Renal cortex interstitium (tissue), 11 donors: ENCODE results near the gene TELO2. TPM values are rescaled to one million over a fixed set of nuclear protein-coding genes. Genes with fewer than 3 reads are reported as not detected.
"Not testable (repeated sequence)": the region's sequence is repeated elsewhere in the genome, so short reads cannot be mapped to it uniquely, and the experiment has no call there.

Experiments used
- DNase-seq, 11 donors: peaks; one replicate each; pipeline ENCODE4 v3.0.0-alpha.2; 2013; ENCODE audit warnings: low read depth in 9 of 11, low spot score in 4 of 11; ENCODE audit errors: extremely low read depth in 1 of 11
- polyA plus RNA-seq, 3 donors: library from polyadenylated mRNA; unstranded; fragments of 120-200 nt; gene quantifications; one replicate each; pipeline ENCODE4 v1.2.1, GENCODE V29; 2013; ENCODE audit not compliant: insufficient read length in 3 of 3

The TELO2 gene
- polyA plus RNA-seq, 3 donors: 24.1 to 46.2 (median 38.0) TPM

- no peak for DNase-seq
Measured at GRCh38 chr16:1454561-1454960, 38.6 kb upstream of the TELO2 start.

- no peak for DNase-seq
Measured at GRCh38 chr16:1455190-1456171, 37.7 kb upstream of the TELO2 start.

GRCh38 chr16:1456951-1457350, 36.2 kb upstream of the TELO2 start:
- DNase-seq: no peak

GRCh38 chr16:1457489-1458245, 35.5 kb upstream of the TELO2 start:
- DNase-seq: no peak

DNA sequence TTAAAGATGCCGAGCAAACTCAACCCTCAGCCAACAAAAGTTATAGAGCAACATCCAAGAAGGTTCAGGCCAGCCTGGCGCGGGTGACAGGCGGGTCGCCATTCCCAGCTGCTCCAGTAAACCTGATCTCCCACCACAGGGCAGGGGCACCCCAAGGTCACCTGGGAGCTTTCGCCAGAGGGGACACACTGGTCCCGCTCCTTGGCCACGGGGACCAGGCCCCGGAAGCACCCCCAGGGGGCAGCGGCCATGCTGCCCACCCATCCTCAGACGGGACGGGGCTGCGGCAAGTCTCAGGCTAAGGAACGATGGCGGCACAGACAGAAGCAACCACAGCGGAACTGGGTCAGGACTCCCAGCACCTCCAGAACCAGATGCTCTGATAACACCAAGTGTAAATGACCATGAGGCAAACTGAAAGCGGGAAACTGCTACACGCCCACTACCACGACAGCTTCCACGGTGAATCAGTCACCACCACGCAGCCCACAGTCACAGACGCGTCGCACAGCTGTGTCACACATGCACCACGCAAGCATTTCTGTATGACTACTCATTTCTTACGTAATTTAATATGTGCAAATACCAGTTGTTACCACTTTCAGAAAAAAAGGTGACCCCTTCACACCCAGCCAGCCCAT, 34.7 kb upstream of the TELO2 start:
- no peak for DNase-seq

DNA sequence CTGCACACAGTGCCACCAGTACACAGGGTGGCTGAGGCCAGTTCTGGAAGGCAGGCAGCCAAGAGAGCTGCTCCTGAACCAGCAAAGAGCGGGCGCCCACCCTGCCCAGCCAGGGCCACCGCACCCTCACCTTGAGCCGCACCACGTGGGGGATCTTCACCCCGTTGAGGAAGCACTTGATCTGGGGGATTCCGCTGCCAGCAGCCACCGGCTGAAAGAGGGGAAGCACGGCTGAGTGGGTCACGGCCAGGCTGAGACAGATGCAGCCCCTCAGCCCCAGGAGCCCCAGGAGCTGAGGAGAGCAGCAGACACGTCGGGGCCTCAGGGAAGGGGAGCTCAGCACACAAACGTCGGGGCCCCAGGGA, 34.2 kb upstream of the TELO2 start:
- no peak for DNase-seq

DNA sequence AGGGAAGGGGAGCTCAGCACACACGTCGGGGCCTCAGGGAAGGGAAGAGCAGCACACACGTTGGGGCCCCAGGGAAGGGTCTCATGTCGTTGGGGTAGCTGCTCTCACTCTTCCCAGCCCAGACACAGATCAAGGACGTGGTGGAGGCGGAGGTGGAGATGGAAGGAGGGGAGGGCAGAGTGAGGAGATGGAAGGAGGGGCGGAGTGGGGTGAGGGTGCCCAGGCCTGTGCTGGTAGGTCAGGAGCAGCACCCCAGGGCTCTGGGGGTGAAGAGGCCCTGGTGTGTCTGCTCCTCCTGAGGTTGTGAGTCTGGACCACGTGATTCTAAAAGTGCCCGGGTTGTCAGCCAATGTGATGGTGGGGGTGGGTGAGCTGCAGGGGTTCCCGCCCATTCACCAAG, 33.2 kb upstream of the TELO2 start:
- DNase-seq: no peak

GRCh38 chr16:1460602-1461138, 32.5 kb upstream of the TELO2 start:
- no peak for DNase-seq

- DNase-seq: no peak
Measured at GRCh38 chr16:1461146-1461545, 32.0 kb upstream of the TELO2 start.

DNA sequence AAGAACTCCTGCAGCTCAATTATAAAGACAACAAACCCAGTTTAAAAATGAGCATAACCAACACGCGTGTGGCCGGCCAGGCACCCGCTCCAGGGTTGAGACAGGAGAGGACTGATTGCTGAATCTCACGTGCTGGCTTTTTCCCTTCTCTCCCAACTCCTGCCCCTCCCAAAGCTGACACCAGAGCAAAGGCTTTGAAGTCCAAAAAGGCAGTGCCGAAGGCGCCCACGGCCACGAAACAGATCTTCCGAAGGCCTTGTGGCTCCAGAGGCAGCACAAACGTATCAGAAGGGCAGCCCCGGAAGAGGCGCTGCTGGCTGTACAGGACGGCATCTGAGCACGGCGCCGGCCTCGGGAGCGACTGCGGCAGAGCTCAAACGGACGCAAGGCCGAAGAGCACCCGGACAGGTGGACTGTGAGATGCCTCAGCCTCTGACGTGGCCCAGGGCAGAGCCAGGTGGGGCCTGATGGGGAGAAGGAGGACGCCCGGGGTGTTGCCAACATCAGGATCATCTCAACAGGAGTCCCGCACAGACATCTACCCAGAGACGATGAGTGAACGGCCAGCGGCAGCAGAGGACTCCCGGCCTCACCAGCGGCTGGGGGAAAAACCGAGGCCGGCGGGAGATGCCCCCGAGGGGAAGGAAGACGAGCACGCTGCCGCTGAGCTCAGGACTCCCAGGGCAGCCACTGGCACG, 28.8 kb upstream of the TELO2 start:
- no peak for DNase-seq

DNA sequence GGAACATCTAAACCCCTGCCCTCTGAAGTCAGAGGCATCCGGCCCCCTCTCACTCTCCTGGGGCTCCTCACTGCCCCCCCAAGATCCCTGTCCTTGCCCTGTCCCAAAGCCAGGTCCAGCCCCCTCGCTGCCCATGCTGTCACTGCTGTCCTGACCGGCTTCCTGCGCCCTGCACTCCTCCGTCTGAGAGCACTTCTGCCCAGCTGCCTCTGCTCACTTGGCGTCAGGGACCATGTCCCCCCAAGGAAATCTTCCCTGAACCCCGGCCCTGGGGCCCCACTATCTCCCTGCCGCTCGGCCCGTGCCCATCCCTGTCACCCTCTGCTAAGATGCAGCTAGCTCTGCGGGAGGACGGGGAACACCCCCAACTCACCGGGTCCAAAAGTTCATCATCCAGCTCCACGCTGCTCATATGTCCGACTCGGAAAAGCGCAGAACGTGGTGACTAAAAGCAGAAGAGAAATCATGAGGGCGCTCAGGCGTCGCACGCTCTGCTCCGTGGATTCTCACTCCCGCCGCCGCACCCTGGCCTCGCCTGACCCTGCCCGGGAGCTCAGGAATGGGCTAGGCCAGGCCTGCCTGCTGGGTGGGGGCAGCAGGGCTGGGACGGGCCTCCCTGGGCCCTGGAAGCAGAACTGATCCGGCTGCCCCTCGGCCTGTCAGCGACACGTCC, 28.1 kb upstream of the TELO2 start:
- no peak for DNase-seq

DNA sequence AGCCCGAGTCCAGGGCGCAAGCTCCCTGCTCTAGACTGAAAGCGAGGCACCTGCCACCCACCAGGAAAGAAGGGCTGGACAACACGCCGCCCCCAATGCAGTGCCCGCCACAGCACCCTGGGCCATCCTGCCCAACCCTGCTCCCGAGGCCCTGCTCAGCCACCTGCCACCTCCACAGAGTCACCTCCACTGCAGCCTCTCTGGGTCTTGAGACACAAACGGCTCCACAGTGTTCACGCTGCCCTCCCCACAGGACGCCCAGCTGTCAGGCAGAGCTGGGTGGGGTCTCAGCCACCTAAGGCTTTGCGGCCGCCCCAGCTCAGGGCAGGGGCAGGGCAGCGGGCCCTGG, 27.6 kb upstream of the TELO2 start:
- no peak for DNase-seq

DNA sequence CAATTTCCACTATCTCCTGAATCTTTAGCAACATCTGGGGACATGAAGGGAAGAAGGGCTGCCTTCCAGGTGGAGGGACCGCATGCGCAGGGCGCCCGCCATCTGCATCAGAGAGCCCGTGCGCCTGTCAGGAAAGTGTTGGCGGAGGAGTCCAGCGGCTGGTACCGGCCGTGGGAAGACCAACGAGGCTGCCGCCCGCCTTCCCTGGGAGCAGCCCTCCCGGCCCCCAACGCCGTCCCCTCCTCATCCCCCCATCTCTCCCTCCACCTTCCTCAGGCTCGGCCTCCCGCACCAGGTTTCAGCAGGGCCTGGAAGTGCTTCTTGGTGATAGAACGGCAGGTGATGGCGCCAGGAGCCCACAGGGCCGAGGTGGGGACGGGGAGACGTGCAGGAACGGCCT, 27.1 kb upstream of the TELO2 start:
- no peak for DNase-seq

GRCh38 chr16:1466968-1467521, 26.1 kb upstream of the TELO2 start:
- DNase-seq: no peak

DNA sequence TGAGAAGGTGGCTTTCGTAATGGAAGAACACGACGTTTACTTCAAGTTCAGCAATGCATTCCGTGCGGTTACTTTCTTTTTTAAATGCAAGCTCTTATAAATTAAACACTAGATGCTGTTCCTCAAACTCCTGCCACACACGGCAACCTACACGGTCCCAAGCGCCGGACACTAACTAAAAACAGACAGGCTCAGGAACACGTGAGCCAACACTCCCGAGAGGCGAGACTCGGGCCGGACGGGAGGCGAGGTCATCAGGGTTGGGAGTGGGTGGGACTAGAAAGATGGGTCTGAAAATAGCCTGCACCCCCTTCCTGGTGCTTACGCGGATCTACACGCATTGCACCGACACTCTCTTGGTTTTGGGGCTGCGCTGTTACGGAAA, 24.7 kb upstream of the TELO2 start:
- no peak for DNase-seq

DNA sequence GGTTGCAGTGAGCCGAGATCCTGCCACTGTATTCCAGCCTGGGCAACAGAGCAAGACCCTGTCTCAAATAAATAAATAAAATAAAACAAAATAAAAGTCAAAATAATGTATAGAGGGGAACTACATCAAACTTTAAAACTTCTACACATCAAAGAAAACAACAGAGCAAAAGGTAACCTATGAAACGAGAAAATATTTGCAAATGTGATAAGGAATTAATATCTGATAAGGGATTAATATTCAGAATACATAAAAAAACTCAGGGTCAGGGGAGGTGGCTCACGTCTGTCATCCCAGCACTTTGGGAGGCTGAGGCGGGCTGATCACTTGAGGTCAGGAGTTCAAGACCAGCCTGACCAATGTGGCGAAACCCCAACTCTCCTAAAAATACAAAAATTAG, 24.0 kb upstream of the TELO2 start:
- DNase-seq: not testable (repeated sequence)

DNA sequence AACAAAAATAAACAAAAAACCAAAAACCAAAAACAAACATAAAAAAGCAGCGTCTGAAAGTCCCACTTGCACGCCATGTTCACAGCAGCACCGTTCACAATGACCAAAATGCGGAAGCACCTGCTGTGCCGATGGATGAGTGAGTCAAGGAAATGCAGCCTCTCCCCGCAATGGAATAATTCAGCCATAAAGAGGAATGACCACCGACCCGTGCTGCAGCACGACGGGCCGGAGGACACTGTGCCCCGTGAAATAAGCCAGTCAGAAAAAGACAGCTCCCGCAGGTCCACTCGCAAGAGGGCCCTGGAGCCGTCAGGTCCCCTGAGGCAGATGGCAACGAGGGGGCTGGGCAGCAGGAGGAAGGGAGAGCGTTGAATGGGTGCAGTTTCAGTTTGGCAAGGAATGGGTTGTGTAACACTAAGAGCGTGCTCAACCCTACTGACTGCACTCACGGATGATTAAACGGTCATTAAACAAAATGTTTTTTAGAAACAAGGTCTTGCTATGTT, 23.4 kb upstream of the TELO2 start:
- DNase-seq: no peak
